GM12878 (cell line): ENCODE results near the gene EFCC1. TPM values are rescaled to one million over a fixed set of nuclear protein-coding genes. Genes with fewer than 3 reads are reported as not detected.

Source experiments
- ATAC-seq: fragments of 200-7000 bp; cut with Tn5 transposase; 3 replicates; pipeline ENCODE4 v1.9.1; 2020; ENCODE audit warnings: mild to moderate bottlenecking, moderate library complexity
- BruUV-seq: library from RNA; stranded (reverse); fragments of 400-500 nt; replicated peaks from 2 replicates; lab custom pipeline; 2021; lab: Mats Ljungman, UMichigan
- CTCF ChIA-PET: fragments of 300-600 bp; sonication (Branson Sonifier 250); formaldehyde crosslinking; extraction: SDS; loops from one replicate; lab custom pipeline; 2021; ENCODE audit warnings: inconsistent platforms; lab: Yijun Ruan, JAX
- POLR2A ChIA-PET: fragments of 350-600 bp; formaldehyde crosslinking; extraction: SDS; loops from one replicate; lab custom pipeline; 2021; ENCODE audit warnings: inconsistent platforms; lab: Charles Lee
- RAD21 ChIA-PET: fragments of 300-600 bp; sonication (Branson Sonifier 250); formaldehyde crosslinking; loops from one replicate; lab custom pipeline; 2023; ENCODE audit warnings: antibody characterized with exemption; ENCODE audit not compliant: unreplicated experiment; lab: Charles Lee
- SMC1A ChIA-PET: fragments of 300-600 bp; sonication (Branson Sonifier 250); formaldehyde crosslinking; loops from one replicate; lab custom pipeline; 2023; ENCODE audit not compliant: unreplicated experiment, uncharacterized antibody; lab: Charles Lee
- DNase-seq: peaks from one replicate; pipeline ENCODE4 v3.0.0-alpha.2; 2011; ENCODE audit warnings: low read depth, low spot score
- FAIRE-seq: peaks from 3 replicates; lab custom pipeline; 2011; peaks lifted over from hg19 to GRCh38; lab: Jason Lieb, UNC
- H2AFZ ChIP-seq: 2 replicates; pipeline ENCODE4 v1.6.0; 2011; ENCODE audit warnings: low read depth, low read length, control low read depth; ENCODE audit not compliant: control insufficient read depth
- H3K27ac ChIP-seq: 2 replicates; pipeline ENCODE4 v1.5.1; 2011; ENCODE audit warnings: control low read depth; ENCODE audit not compliant: control insufficient read depth, insufficient read depth
- H3K27me3 ChIP-seq, 2 experiments: replicated peaks in 1 of 2; 2 replicates each; pipeline versions ENCODE4 v1.6.0 to v1.6.1; 2011; ENCODE audit warnings: low read length in 1 of 2; ENCODE audit not compliant: control insufficient read depth in 2 of 2, insufficient read depth in 2 of 2
- H3K36me3 ChIP-seq, 2 experiments: 2 replicates each; pipeline ENCODE4 v1.5.1; 2011; ENCODE audit warnings: low read length in 1 of 2; ENCODE audit not compliant: control insufficient read depth in 2 of 2, insufficient read depth in 2 of 2
- H3K4me1 ChIP-seq: 2 replicates; pipeline ENCODE4 v1.6.1; 2011; ENCODE audit warnings: mild to moderate bottlenecking, low read length, moderate library complexity, mixed read lengths; ENCODE audit not compliant: control insufficient read depth, insufficient read depth
- H3K4me2 ChIP-seq: 2 replicates; pipeline ENCODE4 v1.6.0; 2011; ENCODE audit warnings: control low read depth; ENCODE audit not compliant: control insufficient read depth, insufficient read depth
- H3K4me3 ChIP-seq: fragments of 200-600 bp; sonication (generic); 2 replicates; pipeline ENCODE4 v1.5.1; 2016
- H3K79me2 ChIP-seq: 2 replicates; pipeline ENCODE4 v1.6.0; 2011; ENCODE audit warnings: low read length; ENCODE audit not compliant: control insufficient read depth, insufficient read depth
- H3K9ac ChIP-seq: 2 replicates; pipeline ENCODE4 v1.8.0; 2011; ENCODE audit warnings: low read length, control low read depth, mixed read lengths; ENCODE audit not compliant: control insufficient read depth, insufficient read depth
- H3K9me3 ChIP-seq: replicated peaks from 3 replicates; pipeline ENCODE4 v1.5.1; 2011; ENCODE audit warnings: mild to moderate bottlenecking, low read length; ENCODE audit not compliant: control insufficient read depth, insufficient read depth
- H4K20me1 ChIP-seq: 2 replicates; pipeline ENCODE4 v1.6.0; 2011; ENCODE audit not compliant: control insufficient read depth, insufficient read depth
- ATF7 ChIP-seq: fragments of 450-650 bp; IDR thresholded peaks from 2 replicates; pipeline ENCODE4 v1.6.1; 2016; ENCODE audit warnings: low read depth, mild to moderate bottlenecking
- ETV6 ChIP-seq, 2 experiments: fragments of 450-650 bp in 1 of 2; IDR thresholded peaks in 1 of 2; conservative IDR thresholded peaks in 1 of 2; 2 replicates each; pipeline ENCODE4 v1.6.1; 2014; ENCODE audit warnings: antibody characterized with exemption in 1 of 2, borderline replicate concordance in 1 of 2, low read depth in 1 of 2, mild to moderate bottlenecking in 1 of 2, moderate library complexity in 1 of 2
- RELA ChIP-seq: fragments of 450-650 bp; IDR thresholded peaks from 2 replicates; pipeline ENCODE4 v1.8.0; 2014; ENCODE audit warnings: borderline replicate concordance; ENCODE audit not compliant: partially characterized antibody
- SREBF2 ChIP-seq: IDR thresholded peaks from 2 replicates; pipeline ENCODE4 v1.6.1; 2012; ENCODE audit warnings: mild to moderate bottlenecking, low read length
- SRF ChIP-seq, 2 experiments: IDR thresholded peaks; 2 replicates each; pipeline ENCODE4 v1.6.1; 2011; ENCODE audit warnings: low read depth in 2 of 2, low read length in 2 of 2, mild to moderate bottlenecking in 1 of 2, moderate library complexity in 1 of 2
- TCF12 ChIP-seq: IDR thresholded peaks from 2 replicates; pipeline ENCODE4 v1.6.1; 2011; ENCODE audit warnings: low read depth, mild to moderate bottlenecking, low read length
- TCF3 ChIP-seq: IDR thresholded peaks from 2 replicates; pipeline ENCODE4 v1.6.1; 2012; ENCODE audit warnings: low read depth, mild to moderate bottlenecking, low read length, borderline replicate concordance; ENCODE audit not compliant: insufficient read depth
- ZNF384 ChIP-seq: IDR thresholded peaks from 2 replicates; pipeline ENCODE4 v1.6.1; 2012; ENCODE audit warnings: low read depth, mild to moderate bottlenecking, low read length, improper control_type of control experiment, borderline replicate concordance
- ZZZ3 ChIP-seq: IDR thresholded peaks from 2 replicates; pipeline ENCODE4 v1.6.1; 2011; ENCODE audit warnings: low read depth; ENCODE audit not compliant: control insufficient read depth, insufficient read length
- WGBS: methylation state at CpG from one replicate; pipeline ENCODE4 v1.1.6; 2016; ENCODE audit warnings: low lambda C conversion rate; ENCODE audit not compliant: insufficient replicate concordance, insufficient coverage; ENCODE audit errors: missing lambda C conversion rate; 5-methylcytosine and 5-hydroxymethylcytosine counted together
- in situ Hi-C: fragments of 300-500 bp; cut with MboI; formaldehyde crosslinking; loops from 9 replicates; pipeline ENCODE4 v1.14.3; 2018; ENCODE audit warnings: mixed read lengths
- intact Hi-C: fragments of 100-400 bp; cut with micrococcal nuclease; formaldehyde crosslinking; loops from one replicate; pipeline ENCODE4 v1.14.2; 2022; ENCODE audit not compliant: unreplicated experiment
- polyA plus RNA-seq, 11 experiments: library from polyadenylated mRNA; depleted of rRNA in 4 of 11; unstranded in 6 of 11; stranded (reverse) in 5 of 11; fragments of >200 nt; fragmentation: Nextera tagmentation in 4 of 11; fragmentation: Illumina TruSeq in 1 of 11; extraction: Ambion mirVana in 4 of 11; extraction: Trizol in 1 of 11; gene quantifications; 1 replicate in 1 of 11; 2 replicates in 10 of 11; pipeline versions ENCODE4 v1.2.1 to v1.2.3, GENCODE V29; 2011 to 2016; ENCODE audit warnings: inconsistent platforms in 2 of 11, missing spikeins in 2 of 11, low read depth in 1 of 11
- total RNA-seq, 4 experiments: library from RNA; depleted of rRNA in 3 of 4; stranded (reverse); fragments of >200 nt in 3 of 4; fragmentation: Illumina TruSeq in 1 of 4; extraction: Trizol in 1 of 4; gene quantifications; 2 replicates each; pipeline versions ENCODE4 v1.2.1 to v1.2.3, GENCODE V29; 2013 to 2021
- TF ChIP-seq, protein P1 (sequence below): IDR thresholded peaks from 2 replicates; pipeline ENCODE4 v1.6.1; 2011; ENCODE audit warnings: low read depth, mild to moderate bottlenecking, low read length, moderate library complexity, borderline replicate concordance; ENCODE audit errors: extremely low read depth

EFCC1 gene
- total and polyA plus RNA-seq, 10 of the 15 experiments (the other 5 are each of a cell fraction or from before 2014, with no cell fraction given) = not detected

DNA sequence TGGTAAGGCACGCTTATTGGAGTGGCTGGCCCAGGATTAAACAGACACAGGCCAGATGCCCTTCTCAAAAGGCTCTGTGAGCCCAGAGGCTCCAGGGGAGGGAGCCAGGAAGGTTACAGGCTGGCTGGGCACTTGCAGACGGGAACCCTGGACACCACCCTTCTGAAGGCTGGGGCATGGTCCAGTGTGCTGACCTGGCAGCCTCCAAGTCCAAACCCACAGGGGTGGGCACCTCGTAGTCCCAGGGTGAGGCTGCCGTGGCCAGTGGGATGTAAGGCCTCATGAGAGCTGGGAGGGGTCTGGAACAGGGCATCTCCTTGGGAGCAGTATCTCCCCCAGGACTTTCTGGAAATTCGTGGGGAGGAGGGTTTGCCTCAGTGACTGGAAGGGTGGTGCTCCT, 19.6 kb downstream of the EFCC1 start (continued):
- TF ChIP-seq ETV6 (conservative IDR thresholded peaks at IDR 0.05 in 1 of 2, IDR thresholded peaks at IDR 0.05 in 1 of 2; ENCODE audit: borderline replicate concordance in 1 of 2, low read depth in 1 of 2) = no peak
- TF ChIP-seq TCF3 = no peak
- no peak for TF ChIP-seq TCF12
- no peak for TF ChIP-seq ZZZ3
- TF ChIP-seq RELA = no peak
- TF ChIP-seq SREBF2 = no peak

DNA sequence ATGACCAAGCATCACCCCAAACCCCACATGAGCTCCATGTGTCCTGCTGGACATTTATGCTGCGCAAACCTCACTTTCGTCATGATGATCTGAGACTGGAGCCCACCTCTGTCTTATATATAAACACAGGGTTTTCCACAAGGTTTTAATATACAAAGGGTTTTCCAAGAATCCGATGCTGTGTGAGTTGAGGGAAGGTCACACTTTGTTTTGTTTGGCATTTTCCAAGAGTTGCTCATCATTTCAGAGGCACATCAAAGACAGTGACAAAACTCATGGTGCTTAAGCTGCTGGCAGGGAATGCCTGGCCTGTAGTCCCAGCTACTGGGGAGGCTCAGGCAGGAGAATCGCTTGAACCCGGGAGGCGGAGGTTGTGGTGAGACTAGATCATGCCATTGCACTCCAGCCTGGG, 20.0 kb downstream of the EFCC1 start:
- no peaks in the 10 kb centered on the region for H3K36me3 ChIP-seq
- H3K79me2 ChIP-seq = no peaks in the 10 kb centered on the region
- POLR2A ChIA-PET = no interaction called here
- H3K9me3 ChIP-seq = no peaks in the 10 kb centered on the region
- H3K4me1 ChIP-seq = peaks cover 13% of the 10 kb centered on the region
- no TSS peak for BruUV-seq
- H3K4me2 ChIP-seq = no peak overlapping the region
- CTCF ChIA-PET = interaction anchor here (1.6 to 1.7 kb wide), 2 partner anchors 14 to 225 kb away, joined by 3 to 4 read pairs; no protein-coding TSS in a partner anchor
- ATAC-seq = no peak
- no peak for FAIRE-seq
- DNase-seq = no peak
- in situ Hi-C loops = no loop called here
- no peak overlapping the region for H3K4me3 ChIP-seq
- H2AFZ ChIP-seq = no peak overlapping the region
- H3K9ac ChIP-seq = no peak overlapping the region
- 79% methylated on average over 6 of the region's 6 CpGs for WGBS
- RAD21 ChIA-PET = no interaction called here
- peaks cover 0 to 4% of the 10 kb centered on the region in 2 experiments; a peak in 1 of 4 replicates for H3K27me3 ChIP-seq
- no peaks in the 10 kb centered on the region for H4K20me1 ChIP-seq
- intact Hi-C loops = no loop called here
- SMC1A ChIA-PET = interaction anchor here (1.3 to 1.9 kb wide), 2 partner anchors 9 to 32 kb away, joined by 3 to 4 read pairs; no protein-coding TSS in a partner anchor
- no peak for TF ChIP-seq ZNF384
- TF ChIP-seq, protein P1, sequence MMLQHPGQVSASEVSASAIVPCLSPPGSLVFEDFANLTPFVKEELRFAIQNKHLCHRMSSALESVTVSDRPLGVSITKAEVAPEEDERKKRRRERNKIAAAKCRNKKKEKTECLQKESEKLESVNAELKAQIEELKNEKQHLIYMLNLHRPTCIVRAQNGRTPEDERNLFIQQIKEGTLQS = no peak
- TF ChIP-seq SRF (IDR thresholded peaks at IDR 0.05; ENCODE audit: low read depth in 2 of 2, low read length in 2 of 2) = no peak
- no peak for TF ChIP-seq ATF7
- no peak overlapping the region for H3K27ac ChIP-seq
